ENCODE results near the gene GLB1L2.
"Not testable (repeated sequence)": the region's sequence is repeated elsewhere in the genome, so short reads cannot be mapped to it uniquely, and the experiment has no call there.

GLB1L2 gene

GRCh38 chr11:134330611-134331353, 1.0 kb upstream of the GLB1L2 start:
- no peak for DNase-seq

- no peak for DNase-seq
These were observed 422 bp downstream of the GLB1L2 start for GRCh38 chr11:134332189-134332631.

DNA sequence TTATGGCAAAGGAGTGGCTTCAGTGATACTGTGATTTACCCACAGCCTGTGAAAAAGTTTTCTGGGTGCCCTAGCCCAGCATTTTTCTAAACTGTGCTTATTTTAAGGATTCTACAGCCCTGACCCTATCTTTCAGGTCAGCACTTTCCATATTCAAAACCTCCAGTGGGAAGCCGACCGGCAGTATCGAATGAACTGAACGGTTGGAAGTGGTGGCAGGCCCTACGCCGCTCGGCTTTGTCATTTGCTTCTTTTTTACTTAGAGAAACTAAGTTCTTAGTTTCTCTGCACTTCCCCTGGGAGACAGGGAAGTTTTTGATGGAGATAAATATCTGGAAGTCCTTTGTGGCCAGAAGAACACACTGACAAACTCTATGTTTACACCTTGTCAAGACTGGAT, 994 bp downstream of the GLB1L2 start:
- no peak for DNase-seq

- DNase-seq = no peak
These were observed 1.5 kb downstream of the GLB1L2 start for GRCh38 chr11:134333312-134333711.

GRCh38 chr11:134333946-134334345, 2.2 kb downstream of the GLB1L2 start:
- peak; percentile 73 for DNase-seq

GRCh38 chr11:134334796-134335571, 3.2 kb downstream of the GLB1L2 start:
- no peak for DNase-seq

- no peak for DNase-seq
These were observed 5.3 kb downstream of the GLB1L2 start for GRCh38 chr11:134337051-134337450.

DNA sequence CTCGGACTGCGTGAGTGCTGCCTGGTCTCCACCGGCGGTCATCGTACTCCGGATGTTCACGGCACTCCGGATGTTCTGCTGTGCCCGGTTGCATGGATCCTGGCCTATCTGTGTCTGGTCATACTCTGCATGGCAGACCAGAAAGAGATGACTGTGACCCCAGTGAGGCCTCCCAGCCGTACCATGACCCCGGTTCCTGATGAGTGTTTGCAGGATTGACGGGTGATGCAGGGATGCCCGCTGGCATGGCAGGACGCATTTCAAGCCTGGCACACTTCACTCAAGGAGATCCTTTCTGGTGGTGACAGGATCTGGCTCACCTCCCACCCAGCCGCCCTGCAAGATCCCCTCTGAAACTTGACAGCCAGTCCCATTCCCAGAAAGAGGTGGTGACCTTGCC, 6.3 kb downstream of the GLB1L2 start:
- no peak for DNase-seq

DNA sequence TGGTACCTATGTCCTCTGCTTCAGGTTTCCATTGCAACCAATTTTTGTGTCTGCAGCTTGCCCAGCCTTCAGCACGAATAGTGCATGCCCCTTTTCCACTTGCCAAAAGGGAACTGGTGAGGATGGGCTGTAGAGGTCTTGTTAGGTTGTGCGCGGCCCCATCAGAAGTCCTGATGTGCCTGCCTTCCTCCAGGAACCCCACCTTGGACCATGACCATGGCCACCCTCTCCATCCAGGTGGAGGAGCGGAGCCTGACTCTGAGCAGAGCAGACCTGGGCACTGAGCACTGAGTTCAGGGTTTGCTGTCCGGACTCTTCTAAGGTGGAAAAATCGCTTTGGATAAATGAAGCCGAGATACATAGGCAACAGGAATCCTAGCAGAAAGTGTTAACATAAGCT, 6.9 kb downstream of the GLB1L2 start:
- no peak for DNase-seq

GRCh38 chr11:134339756-134340155, 8.0 kb downstream of the GLB1L2 start:
- DNase-seq = no peak

DNA sequence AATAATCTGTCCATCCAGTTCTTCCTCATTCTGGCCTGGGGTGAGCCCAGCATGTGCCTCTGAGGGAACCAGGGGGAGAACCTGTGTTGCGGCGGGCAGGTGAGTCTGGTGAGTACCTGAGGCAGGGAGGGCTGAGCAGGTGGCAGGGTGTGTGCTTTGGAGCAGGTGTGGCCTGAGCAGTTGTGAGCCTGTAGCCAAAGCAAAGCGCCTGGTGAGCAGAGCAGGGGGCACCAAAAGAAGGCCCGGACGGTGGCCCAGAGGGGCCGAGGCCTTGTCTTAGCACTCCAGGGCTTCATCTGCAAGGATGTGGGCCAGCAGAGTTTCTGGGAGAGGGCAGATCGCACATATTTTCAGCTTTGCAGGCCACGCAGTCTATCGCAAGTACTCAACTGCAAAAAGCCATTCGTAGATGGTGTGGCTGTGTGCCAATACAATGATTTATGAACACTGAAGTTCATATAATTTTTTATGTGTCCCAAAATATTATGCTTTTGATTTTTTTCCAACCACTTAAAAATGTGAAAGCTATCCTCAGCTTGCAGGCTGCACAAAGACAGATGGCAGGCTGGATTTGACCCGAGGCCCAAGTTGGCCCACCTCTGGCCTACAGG, 8.7 kb downstream of the GLB1L2 start:
- no peak for DNase-seq

DNA sequence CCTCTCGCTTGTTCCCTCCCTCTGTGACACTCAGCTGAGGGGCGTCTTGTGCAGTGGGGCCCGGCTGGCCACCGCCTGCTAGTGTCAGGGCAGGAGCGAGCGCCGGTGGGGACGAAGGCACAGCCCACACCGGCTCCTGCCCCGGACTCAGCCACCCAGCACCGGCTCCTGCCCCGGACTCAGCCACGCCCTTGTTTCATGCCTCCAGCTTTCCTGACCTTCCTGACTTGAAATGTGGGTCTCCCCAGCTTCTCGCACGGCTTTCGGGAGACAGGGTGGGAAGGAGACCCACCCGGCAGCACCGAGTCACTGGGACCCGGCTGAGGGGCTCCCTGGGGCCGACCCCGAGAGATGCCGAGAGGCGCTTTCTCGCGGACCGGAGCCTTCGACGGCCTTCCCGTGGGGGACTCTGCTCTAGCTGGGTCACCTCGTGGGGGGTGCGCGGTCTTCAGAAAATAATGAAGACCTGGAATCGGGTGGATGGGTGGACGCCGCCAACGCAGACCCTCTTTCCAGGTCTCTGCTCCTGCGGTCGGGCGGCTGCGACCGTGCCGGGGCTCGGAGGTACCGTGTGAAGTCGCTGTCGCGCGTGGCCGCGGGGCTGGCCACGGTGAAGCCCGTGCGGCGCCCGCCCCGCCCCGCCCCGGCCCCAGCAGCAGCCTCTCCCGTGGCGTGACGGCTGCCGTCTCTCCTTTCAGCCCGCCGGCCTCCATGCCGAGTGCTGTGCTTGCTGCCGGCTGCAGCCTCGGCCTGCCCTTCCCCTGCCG, 10.2 kb downstream of the GLB1L2 start:
- DNase-seq = no peak

- DNase-seq = no peak
These were observed 11.0 kb downstream of the GLB1L2 start for GRCh38 chr11:134342572-134343340.

DNA sequence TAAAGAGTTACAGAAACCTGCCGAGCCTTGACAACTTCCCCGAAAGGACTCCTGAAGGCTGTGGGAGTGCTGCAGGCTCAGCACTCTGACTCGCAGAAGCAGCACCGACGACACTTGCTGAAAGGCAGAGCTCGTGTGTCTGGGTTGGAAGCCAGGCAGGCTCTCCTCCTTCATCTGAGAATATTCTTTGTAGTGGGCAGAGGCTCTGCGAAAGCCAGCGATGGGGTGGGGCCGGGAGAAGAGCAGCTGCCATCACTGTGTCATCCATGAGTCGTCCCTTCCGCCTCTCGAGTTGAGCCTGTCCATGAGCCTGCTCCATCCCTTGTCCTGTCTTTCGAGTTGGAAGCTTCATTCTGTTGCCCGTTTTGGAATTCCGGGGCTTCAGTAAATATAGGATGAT, 11.9 kb downstream of the GLB1L2 start:
- no peak for DNase-seq

GRCh38 chr11:134344497-134345236, 12.9 kb downstream of the GLB1L2 start:
- not testable (repeated sequence) for DNase-seq

DNA sequence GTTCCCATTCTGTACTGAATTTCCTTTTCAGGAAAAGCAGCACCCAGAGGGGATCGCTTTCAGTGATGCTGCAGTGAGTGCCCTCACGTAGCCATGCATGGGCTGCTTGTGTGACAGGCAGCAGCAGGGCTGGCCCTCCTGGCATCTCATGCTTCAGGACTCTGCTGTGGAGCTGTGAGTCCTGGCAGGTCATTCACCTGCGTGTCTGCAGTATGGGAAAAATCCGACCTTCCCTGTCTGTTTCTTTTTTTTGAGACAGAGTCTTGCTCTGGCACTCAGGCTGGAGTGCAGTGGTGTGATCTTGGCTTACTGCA, 13.4 kb downstream of the GLB1L2 start:
- DNase-seq = no peak

DNA sequence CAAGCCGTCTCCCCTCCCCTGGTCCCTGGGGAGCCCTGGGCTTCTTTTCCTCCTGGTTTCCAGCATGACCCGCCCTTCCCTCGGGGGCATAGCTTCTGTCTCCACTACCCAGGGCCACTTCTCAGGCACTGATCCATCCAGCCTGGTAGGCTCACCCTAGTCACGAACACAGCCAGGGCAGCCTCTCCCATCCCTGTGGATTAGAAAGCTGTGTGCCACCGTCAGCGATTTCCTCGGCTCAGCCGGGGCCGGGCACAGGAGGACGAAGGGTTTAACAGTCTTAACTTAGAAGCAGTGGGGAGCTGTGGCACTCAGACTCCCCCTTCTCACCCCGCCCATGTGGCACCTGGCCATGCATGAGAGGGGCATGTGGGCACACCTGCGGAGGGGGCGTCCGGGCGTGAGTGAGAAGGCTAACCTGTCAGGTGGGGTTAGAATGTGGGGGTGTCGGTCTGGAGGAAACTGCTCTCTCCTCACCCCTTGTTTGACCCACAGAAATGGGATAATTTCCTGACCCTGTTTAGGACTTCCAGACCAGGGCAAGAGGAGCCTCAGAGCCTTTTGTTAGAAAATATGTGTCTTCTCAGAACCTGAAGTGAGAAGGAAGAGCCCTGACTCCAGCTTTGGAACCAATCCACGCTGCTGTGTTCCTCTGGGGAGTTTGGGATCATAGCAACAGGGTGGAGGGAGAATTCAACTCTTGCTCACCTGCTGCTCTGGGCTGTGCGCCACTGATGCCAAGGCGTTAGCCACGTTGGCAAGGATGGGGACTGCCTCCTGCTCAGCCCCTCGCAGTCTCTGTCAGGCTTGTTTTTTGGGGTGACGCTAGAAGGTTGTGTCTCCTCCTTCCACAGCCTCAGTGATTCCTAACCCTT, 14.6 kb downstream of the GLB1L2 start:
- DNase-seq = no peak

GRCh38 chr11:134346976-134347350, 15.2 kb downstream of the GLB1L2 start:
- DNase-seq = no peak

DNA sequence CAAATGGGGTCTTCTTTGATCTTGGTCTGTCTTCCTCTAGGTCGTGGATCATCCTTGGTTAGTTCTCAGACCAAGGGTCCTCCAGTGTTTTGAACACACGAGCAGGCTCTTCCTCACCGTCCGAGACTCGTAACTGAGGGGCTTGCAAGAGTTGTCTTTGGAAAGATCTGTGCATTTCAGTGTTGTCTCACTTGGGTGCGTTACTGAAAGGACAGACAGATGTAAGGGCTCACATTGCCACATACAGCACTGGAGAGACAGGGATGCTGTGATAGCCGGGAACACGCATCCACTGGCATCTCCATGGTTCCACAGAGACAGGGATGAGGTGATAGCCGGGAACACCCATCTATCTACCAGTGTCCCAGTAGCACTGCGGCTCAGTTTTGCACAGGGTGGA, 15.7 kb downstream of the GLB1L2 start:
- DNase-seq = no peak

DNA sequence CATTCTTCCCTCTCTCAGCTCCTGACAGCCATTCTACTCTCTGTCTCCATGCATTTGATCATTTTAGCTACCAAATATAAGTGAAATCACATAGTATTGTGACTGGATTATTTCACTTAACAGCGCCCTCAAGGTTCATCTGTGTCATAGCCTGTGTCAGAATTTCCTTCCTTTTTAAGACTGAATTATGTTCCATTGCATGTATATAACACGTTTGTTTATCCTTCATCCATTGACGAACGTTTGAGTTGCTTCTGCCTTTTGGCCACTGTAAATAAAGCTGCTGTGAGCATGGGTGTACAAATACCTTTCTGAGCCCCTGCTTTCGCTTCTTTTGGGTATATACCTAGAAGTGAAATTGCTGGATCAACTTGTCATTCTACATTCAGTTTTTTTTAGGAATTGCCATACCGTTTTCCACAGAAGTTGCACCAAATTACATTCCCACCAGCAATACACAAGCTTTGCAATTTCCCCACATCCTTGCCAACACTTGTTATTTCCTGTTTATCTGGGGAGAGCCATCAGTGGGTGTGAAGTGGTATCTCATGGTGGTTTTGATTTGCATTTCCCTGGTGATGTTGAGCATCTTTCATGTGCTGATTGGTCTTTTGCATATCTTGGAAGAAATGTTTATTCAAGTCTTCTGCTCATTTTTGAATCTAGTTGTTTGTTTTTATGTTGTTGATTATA, 17.5 kb downstream of the GLB1L2 start:
- no peak for DNase-seq
